NCI-H1417 treated with DMSO at 0.1 percent for 48 hours (cell line): ENCODE data around the gene TRIM68.
A peak's percentile ranks its signal among the peaks of the same experiment; 100 is the strongest.

Source experiments
- DNase-seq: peaks from one replicate; lab custom pipeline; 2025; lab: John Stamatoyannopoulos, UW

TRIM68 gene

GRCh38 chr11:4607781-4608666 is at the start of gene TRIM68:
TRIM68 (minus strand) TSS chr11:4608231; CDS start chr11:4605504, 2,727 bp downstream.
- no peak for DNase-seq

- DNase-seq, result no peak
These were observed 46.8 kb upstream of the TRIM68 start for GRCh38 chr11:4654635-4655369.

GRCh38 chr11:4647766-4648165 is 39.7 kb upstream of the TRIM68 start:
- no peak for DNase-seq

GRCh38 chr11:4645974-4646373 is 37.9 kb upstream of the TRIM68 start:
- DNase-seq, result no peak

GRCh38 chr11:4644233-4644632 is 36.2 kb upstream of the TRIM68 start:
- no peak for DNase-seq

- no peak for DNase-seq
These were observed 35.7 kb upstream of the TRIM68 start, which contains the start of gene OR51E1 for GRCh38 chr11:4643682-4644081. OR51E1 (plus strand) TSS chr11:4643982; CDS start chr11:4652527, 8,545 bp downstream.

- DNase-seq, result no peak
These were observed 35.0 kb upstream of the TRIM68 start for GRCh38 chr11:4643076-4643475.

GRCh38 chr11:4642043-4642442 is 34.0 kb upstream of the TRIM68 start:
- no peak for DNase-seq

GRCh38 chr11:4641501-4641900 is 33.5 kb upstream of the TRIM68 start:
- DNase-seq, result no peak

- no peak for DNase-seq
These were observed 31.9 kb upstream of the TRIM68 start for GRCh38 chr11:4639931-4640330.

- no peak for DNase-seq
These were observed 29.6 kb upstream of the TRIM68 start for GRCh38 chr11:4637662-4638047.

GRCh38 chr11:4636962-4637661 is 29.1 kb upstream of the TRIM68 start, which contains the start of gene OR51D1:
OR51D1 (plus strand) TSS chr11:4637477; CDS start chr11:4639791, 2,314 bp downstream.
- DNase-seq, result peak; percentile 5

GRCh38 chr11:4636136-4636535 is 28.1 kb upstream of the TRIM68 start:
- DNase-seq, result no peak

- peak; percentile 47 for DNase-seq
These were observed 18.4 kb upstream of the TRIM68 start for GRCh38 chr11:4626207-4627099.

- no peak for DNase-seq
These were observed 11.5 kb upstream of the TRIM68 start for GRCh38 chr11:4619514-4619913.

- DNase-seq, result no peak
These were observed 7.9 kb upstream of the TRIM68 start for GRCh38 chr11:4615856-4616444.

GRCh38 chr11:4611986-4612385 is 4.0 kb upstream of the TRIM68 start:
- no peak for DNase-seq

GRCh38 chr11:4610258-4610935 is 2.4 kb upstream of the TRIM68 start:
- DNase-seq, result no peak

GRCh38 chr11:4607096-4607495 is 935 bp downstream of the TRIM68 start:
- no peak for DNase-seq
